Left renal cortex interstitium (tissue), 4 donors: ENCODE measurements around the gene SLC36A2. TPM values are rescaled to one million over a fixed set of nuclear protein-coding genes. Genes with fewer than 3 reads are reported as not detected.
A peak's percentile ranks its signal among the peaks of the same experiment; 100 is the strongest.
"Not testable (repeated sequence)": the region's sequence is repeated elsewhere in the genome, so short reads cannot be mapped to it uniquely, and the experiment has no call there.

Source experiments
- DNase-seq, 4 donors: peaks; one replicate each; pipeline ENCODE4 v3.0.0-alpha.2; 2013; ENCODE audit warnings: low read depth in 4 of 4, low spot score in 2 of 4, missing footprints in 1 of 4
- polyA plus RNA-seq, 4 donors: library from polyadenylated mRNA; unstranded; fragments of 120-200 nt; gene quantifications; one replicate each; pipeline ENCODE4 v1.2.1, GENCODE V29; 2013; ENCODE audit not compliant: insufficient read length in 4 of 4

Gene SLC36A2
- polyA plus RNA-seq, 4 donors: 4.7 to 12.7 (median 7.5) TPM

DNA sequence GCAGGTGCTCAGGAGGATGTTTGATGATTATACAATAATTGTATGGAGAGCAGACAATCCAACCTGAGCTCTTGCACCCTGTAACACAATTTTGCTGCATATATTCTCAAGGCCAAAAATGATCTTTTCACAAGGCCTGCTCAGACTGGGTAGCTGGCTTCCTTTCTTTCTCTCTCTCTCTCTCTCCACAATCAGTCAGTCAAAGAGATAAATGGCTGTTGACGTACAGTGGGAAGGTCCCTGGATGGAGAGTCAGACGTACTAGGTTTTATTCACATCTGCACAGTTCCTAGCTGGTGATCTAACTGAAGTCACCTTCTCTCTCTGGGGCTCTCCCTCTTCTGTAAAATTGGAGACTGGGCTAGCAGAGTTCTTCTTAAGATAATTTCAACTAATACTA is 19.8 kb downstream of the SLC36A2 start:
- no peak for DNase-seq

GRCh38 chr5:151326266-151326665 is 21.1 kb downstream of the SLC36A2 start:
- DNase-seq: no peak

- no peak for DNase-seq
These were observed 26.9 kb downstream of the SLC36A2 start for GRCh38 chr5:151320481-151320880.

GRCh38 chr5:151318850-151319732 is 28.3 kb downstream of the SLC36A2 start:
- DNase-seq: peak in 1 of 4 donors; percentile 16

DNA sequence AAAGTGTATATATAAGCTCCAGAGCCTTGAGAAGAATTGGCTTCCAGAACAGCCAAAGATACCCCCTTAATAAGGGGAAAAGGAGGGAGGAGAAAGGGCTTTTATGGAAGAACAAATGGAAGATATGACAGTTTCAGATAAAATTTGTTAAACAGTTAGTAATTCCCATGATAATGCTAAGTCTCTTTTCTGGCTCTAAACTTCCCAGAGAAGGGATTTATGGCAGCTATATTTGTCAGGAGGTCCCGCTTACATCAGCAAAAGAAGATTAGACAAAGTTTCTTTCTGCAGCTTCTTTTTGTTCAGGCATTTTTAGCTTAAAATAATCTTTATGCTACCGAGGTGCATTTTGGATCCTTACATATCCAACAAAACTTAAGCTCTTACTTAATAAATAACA is 29.5 kb downstream of the SLC36A2 start:
- no peak for DNase-seq

DNA sequence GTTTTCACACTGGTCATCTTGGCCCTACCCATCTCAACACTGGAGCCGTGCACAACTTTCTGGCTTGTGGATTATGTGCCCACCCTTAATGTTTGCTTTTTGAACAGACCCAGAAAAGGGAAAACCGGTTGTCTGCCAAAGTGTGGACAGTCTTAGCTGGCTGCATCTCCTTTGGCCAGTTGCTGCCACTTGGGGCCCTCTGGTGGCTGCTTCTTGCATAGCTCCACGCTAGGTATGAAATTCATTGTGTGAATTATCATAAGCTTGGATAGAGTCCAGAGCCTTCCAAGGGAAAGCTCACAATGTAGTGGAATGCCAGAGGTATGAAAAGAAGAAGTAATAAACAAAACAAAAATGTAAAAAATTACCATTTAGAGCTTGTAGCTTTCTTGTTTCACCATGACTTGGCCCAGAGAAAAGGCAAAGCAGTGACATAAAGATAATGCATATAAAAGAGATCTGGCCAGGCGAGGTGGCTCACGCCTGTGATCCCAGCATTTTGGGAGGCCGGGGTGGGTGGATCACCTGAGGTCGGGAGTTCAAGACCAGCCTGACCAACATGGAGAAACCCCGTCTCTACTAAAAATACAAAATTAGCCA is 31.3 kb downstream of the SLC36A2 start:
- DNase-seq: peak in 2 of 4 donors; percentile 26 to 60

DNA sequence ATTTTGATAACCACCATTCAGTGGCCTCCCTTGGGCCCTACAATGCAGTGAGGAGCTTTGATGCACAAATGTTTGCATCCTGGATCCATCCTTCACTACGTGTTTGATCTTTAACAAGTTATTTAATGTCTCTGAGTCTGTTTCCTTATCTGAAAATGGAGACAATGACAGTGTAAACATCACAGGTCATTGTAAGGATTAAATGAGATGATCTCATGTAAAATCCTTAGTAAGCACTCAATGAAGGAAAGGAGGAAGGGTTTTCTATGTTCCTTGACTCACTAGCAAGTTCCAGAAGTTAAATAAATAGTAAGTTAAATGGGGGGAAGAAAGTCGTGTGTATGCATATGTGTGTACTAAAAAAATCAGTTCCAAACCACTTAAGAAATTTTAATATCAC is 34.0 kb downstream of the SLC36A2 start:
- DNase-seq: no peak

DNA sequence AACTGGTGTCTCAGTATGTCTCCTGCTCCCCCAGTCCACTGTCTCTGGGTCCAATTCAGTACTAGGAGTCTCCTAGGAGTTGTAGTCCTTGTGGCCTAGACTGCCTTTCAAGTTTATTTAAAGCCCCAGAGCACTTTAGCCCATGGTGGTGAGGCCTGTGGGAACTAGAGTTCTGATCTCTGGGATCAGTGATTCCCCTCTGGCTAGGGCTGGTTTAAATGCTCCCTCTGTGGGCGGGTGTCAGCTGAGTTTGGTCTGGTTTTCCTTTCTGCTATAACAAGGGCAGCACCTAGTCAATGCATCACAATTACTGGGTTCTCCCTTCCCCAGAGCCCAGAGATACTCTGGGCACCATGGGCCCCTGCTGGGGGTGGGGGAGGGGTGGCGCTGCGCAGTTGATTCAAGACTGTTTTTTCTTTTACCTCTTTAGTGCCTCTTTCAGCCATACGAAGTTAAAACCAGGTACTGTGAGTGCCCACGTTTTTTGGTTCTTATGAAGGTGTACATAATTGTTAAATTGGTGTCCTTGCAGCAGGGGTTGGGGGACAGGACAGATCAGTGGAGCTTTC is 34.5 kb downstream of the SLC36A2 start:
- DNase-seq: no peak

DNA sequence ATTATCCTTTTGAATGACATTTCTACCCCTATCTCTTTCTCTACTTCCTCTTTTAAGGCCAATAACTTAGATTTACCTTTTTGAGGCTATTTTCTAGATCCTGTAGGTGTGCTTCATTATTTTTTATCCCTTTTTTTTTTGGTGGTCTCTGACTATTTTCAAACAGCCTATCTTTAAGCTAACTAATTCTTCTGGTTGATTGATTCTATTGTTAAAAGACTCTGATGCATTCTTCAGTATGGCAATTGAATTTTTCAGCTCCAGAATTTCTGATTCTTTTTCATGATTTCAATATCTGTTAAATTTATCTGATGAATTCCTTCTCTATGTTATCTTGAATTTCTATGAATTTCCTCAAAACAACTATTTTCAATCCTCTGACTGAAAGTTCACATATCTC is 36.4 kb downstream of the SLC36A2 start:
- no peak for DNase-seq

- not testable (repeated sequence) for DNase-seq
These were observed 37.5 kb downstream of the SLC36A2 start for GRCh38 chr5:151309821-151310220.

DNA sequence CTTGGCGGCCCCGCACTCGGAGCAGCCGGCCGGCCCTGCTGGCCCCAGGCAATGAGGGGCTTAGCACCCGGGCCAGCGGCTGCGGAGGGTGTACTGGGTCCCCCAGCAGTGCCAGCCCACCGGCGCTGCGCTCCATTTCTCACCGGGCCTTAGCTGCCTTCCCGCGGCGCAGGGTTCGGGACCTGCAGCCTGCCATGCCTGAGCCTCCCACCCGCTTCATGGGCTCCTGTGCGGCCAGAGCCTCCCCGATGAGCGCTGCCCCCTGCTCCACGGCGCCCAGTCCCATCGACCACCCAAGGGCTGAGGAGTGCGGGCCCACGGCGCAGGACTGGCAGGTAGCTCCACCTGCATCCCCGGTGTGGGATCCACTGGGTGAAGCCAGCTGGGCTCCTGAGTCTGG is 38.1 kb downstream of the SLC36A2 start:
- not testable (repeated sequence) for DNase-seq

- no peak for DNase-seq
These were observed 43.7 kb downstream of the SLC36A2 start, which contains the start of gene SLC36A3 for GRCh38 chr5:151303666-151304065. Gene SLC36A3, minus strand, starts transcription at chr5:151303766. Its CDS starts 412 bp downstream, at chr5:151303354.

DNA sequence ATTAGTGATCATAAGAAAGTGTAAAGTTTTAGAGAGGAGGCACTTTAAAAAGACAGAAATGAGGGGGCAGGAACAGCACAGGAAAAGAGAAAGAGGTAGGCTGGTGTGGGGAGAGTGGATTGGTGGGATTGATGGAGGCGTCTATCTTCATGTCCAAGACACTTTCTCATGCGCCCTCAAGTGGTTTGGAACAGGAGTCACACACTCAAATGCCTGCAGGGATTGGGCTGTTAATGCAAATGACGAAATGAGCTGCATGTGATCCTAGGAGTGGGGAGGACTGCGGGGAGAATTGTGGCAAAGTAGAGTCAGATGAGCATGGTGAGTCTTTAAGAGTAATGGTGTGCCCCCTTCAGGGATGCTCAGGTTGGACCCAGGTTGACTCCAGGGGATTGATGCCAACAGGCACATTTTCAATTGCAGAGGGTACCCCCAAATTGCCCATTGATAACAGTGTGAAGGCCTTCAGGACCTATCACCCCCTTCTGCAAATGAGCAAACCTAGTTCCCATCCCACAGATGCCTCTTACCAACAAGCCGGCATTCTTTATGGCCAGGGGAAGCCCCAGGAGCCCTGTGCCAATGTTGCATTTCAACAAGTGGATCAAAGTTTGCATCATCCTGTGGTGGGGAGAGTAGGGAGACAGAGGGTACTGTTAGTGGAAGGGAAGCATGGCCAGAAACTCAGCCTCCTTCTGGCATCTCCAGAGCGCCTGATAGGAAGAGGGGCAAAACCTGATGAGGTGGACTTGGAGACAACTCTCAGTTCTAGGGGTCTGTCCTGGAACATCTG is 49.1 kb downstream of the SLC36A2 start:
- no peak for DNase-seq

DNA sequence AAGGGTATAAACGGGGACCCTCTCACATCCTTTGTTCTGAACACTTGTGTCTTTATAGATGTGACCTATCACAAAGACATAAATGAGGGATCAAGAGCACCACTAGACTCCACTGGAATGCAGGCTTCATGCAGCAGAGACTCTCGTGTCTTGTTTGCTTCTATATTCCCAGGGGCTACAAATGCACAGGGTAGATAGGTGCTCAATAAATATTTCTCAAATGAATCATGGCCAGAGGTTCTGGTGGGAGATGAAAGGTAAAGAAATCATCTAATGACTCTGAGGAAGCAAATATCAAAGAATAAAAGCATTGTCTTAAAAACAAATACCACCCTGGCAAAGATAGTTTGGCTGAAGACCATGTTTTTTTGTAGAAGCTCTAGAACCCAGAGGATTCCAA is 50.4 kb downstream of the SLC36A2 start:
- no peak for DNase-seq

- DNase-seq: no peak
These were observed 50.9 kb downstream of the SLC36A2 start for GRCh38 chr5:151296478-151296830.

GRCh38 chr5:151295791-151296477 is 51.4 kb downstream of the SLC36A2 start:
- DNase-seq: no peak

DNA sequence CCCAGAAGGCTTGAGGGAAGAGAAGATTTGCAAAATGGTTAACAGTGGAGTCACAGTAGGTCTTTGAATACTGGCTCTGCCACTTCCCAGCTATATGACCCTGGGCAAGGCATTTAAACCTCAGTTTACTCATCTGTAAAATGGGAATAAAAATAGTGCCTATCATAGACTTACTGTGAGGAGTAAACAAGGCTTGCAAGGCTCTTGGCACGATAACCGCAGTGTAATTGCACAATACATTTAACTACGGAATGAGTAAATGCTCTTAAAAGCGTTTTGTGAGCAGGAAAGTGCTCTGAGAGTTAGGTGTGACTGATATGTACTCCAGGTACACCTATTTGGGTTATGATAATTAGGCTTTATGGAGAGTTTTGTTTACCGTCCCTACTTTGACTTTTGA is 52.2 kb downstream of the SLC36A2 start:
- no peak for DNase-seq

DNA sequence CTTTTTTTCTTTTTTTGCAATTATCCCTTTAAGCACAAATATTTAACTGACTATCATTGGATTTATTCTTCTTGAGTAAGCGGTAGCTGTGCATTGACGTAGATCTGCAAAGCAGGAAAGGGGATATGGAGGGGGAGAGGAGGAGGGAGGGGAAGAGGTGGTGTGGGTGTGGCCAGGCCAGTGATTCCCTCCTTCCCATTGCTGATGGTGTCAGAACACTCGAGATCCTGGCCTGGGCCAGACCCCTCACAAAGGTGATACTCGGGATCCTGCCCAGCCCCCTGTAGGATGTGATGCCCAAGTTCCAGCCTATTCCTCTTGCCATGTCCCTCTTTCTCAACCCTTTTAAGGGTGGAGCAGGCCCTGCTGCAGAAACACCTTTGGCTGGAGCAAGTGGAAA is 53.7 kb downstream of the SLC36A2 start:
- no peak for DNase-seq

- DNase-seq: no peak
These were observed 59.2 kb downstream of the SLC36A2 start for GRCh38 chr5:151288180-151288579.

- no peak for DNase-seq
These were observed 61.1 kb downstream of the SLC36A2 start for GRCh38 chr5:151286246-151286645.
